Sigmoid colon (tissue), 4 donors: ENCODE measurements around the gene RHBG.

Experiments
- EP300 ChIP-seq, 4 donors: sonication (generic); formaldehyde crosslinking; IDR thresholded peaks; one replicate each; pipeline ENCODE4 v1.6.1; 2017; ENCODE audit warnings: antibody characterized with exemption in 4 of 4
- POLR2A ChIP-seq, 2 donors: fragments of 450-650 bp; IDR thresholded peaks; one replicate each; pipeline ENCODE4 v1.6.1; 2016; ENCODE audit warnings: antibody characterized with exemption in 2 of 2, mild to moderate bottlenecking in 2 of 2, moderate library complexity in 2 of 2
- POLR2AphosphoS5 ChIP-seq, 4 donors: sonication (generic); formaldehyde crosslinking; IDR thresholded peaks; one replicate each; pipeline ENCODE4 v1.6.1; 2017; ENCODE audit warnings: antibody characterized with exemption in 4 of 4
- TF ChIP-seq, protein P1 (sequence below), 4 experiments: fragments of 450-650 bp in 3 of 4; fragments of 200-600 bp in 1 of 4; IDR thresholded peaks; one replicate each; pipeline ENCODE4 v1.5.1; 2016 to 2019; ENCODE audit warnings: antibody characterized with exemption in 4 of 4, mild to moderate bottlenecking in 3 of 4, moderate library complexity in 2 of 4

DNA sequence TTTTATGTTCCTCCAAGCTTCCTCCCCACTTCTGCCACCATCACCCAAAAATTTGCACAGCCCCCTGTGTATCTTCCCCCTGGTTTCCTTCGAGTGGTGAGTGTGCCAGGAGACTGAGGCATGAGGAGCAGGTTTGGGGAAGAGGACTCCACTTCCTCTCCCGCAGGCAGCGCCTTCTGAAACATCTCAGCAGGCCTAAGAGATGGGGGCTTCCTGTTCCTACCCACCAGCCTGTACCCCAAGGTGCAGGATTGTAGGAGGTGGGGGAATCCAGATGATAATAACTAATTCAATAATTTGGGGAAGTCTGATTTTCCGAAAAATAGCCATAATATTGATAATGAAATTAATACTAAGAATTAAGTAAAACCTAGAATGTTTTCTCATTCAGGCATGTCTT is 62.4 kb downstream of the RHBG start:
- TF ChIP-seq, protein P1, sequence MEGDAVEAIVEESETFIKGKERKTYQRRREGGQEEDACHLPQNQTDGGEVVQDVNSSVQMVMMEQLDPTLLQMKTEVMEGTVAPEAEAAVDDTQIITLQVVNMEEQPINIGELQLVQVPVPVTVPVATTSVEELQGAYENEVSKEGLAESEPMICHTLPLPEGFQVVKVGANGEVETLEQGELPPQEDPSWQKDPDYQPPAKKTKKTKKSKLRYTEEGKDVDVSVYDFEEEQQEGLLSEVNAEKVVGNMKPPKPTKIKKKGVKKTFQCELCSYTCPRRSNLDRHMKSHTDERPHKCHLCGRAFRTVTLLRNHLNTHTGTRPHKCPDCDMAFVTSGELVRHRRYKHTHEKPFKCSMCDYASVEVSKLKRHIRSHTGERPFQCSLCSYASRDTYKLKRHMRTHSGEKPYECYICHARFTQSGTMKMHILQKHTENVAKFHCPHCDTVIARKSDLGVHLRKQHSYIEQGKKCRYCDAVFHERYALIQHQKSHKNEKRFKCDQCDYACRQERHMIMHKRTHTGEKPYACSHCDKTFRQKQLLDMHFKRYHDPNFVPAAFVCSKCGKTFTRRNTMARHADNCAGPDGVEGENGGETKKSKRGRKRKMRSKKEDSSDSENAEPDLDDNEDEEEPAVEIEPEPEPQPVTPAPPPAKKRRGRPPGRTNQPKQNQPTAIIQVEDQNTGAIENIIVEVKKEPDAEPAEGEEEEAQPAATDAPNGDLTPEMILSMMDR (IDR thresholded peaks at IDR 0.05): no peak
- no peak for TF ChIP-seq POLR2A (IDR thresholded peaks at IDR 0.05)
- TF ChIP-seq POLR2AphosphoS5 (IDR thresholded peaks at IDR 0.05): no peak
- no peak for TF ChIP-seq EP300 (IDR thresholded peaks at IDR 0.05)
